HCT116 (cell line): Measurements from ENCODE around the gene UBE2Q2. TPM values are rescaled to one million over a fixed set of nuclear protein-coding genes. Genes with fewer than 3 reads are reported as not detected.

Experiments used
- ATAC-seq: fragments of 200-7000 bp; cut with Tn5 transposase; 2 replicates; pipeline ENCODE4 v1.9.1; 2020; ENCODE audit warnings: mild to moderate bottlenecking, moderate library complexity
- BruUV-seq: library from RNA; stranded (reverse); fragments of 400-500 nt; replicated peaks from 2 replicates; lab custom pipeline; 2021; lab: Mats Ljungman, UMichigan
- CTCF ChIA-PET: fragments of 300-600 bp; sonication (Branson Sonifier 250); formaldehyde crosslinking; loops from one replicate; lab custom pipeline; 2021; ENCODE audit warnings: antibody characterized with exemption; lab: Charles Lee
- POLR2A ChIA-PET: fragments of 300-600, 350-600 bp; sonication (Branson Sonifier 250); formaldehyde crosslinking; loops from one replicate; lab custom pipeline; 2021; ENCODE audit warnings: antibody characterized with exemption; lab: Charles Lee
- RAD21 ChIA-PET, 2 experiments: fragments of 300-600 bp; sonication (Branson Sonifier 250); formaldehyde crosslinking; loops; one replicate each; lab custom pipeline; 2023; ENCODE audit warnings: low total read pairs in 2 of 2; ENCODE audit not compliant: uncharacterized antibody in 2 of 2, unreplicated experiment in 2 of 2, low non-redundant PET in 1 of 2; lab: Charles Lee
- DNase-seq: peaks from one replicate; pipeline ENCODE4 v3.0.0-alpha.2; 2010; ENCODE audit warnings: low read depth, low spot score
- H2AFZ ChIP-seq: fragments of 200-600 bp; shearing (Covaris generic), sonication (generic); 2 replicates; pipeline ENCODE4 v1.6.1; 2017; ENCODE audit warnings: low read depth, mixed run types, mixed read lengths, antibody characterized with exemption, low read length; ENCODE audit not compliant: poor library complexity, severe bottlenecking
- H3K27ac ChIP-seq: 2 replicates; pipeline ENCODE4 v1.5.1; 2012; ENCODE audit warnings: low read depth, low read length
- H3K27me3 ChIP-seq: fragments of 200-600 bp; sonication (generic); 2 replicates; pipeline ENCODE4 v1.6.1; 2016; ENCODE audit warnings: mixed run types, low read length, mixed read lengths; ENCODE audit not compliant: insufficient read depth
- H3K36me3 ChIP-seq, 2 experiments: fragments of 200-500 bp in 1 of 2; fragments of 200-600 bp in 1 of 2; sonication (Bioruptor generic) in 1 of 2; sonication (generic) in 1 of 2; 2 replicates each; pipeline versions ENCODE4 v1.5.1 to v1.6.1; 2014 to 2016; ENCODE audit warnings: low read length in 2 of 2, inconsistent platforms in 1 of 2, mixed read lengths in 1 of 2, mixed run types in 1 of 2; ENCODE audit not compliant: insufficient read depth in 2 of 2, control insufficient read depth in 1 of 2
- H3K4me1 ChIP-seq, 2 experiments: fragments of 200-600 bp in 1 of 2; sonication (generic) in 1 of 2; 2 replicates each; pipeline versions ENCODE4 v1.5.1 to v1.6.1; 2012 to 2017; ENCODE audit warnings: low read length in 2 of 2, inconsistent platforms in 1 of 2, mild to moderate bottlenecking in 1 of 2, mixed read lengths in 1 of 2, mixed run types in 1 of 2, moderate library complexity in 1 of 2; ENCODE audit not compliant: insufficient read depth in 2 of 2, control insufficient read depth in 1 of 2
- H3K4me2 ChIP-seq: fragments of 200-600 bp; sonication (generic); 2 replicates; pipeline ENCODE4 v1.6.1; 2017; ENCODE audit warnings: mixed run types, low read length, mixed read lengths
- H3K4me3 ChIP-seq, 2 experiments: fragments of 200-600 bp in 1 of 2; sonication (generic) in 1 of 2; replicated peaks in 1 of 2; 2 replicates each; pipeline ENCODE4 v1.5.1; 2011 to 2016; ENCODE audit warnings: low read length in 2 of 2, control low read depth in 1 of 2, low read depth in 1 of 2, mild to moderate bottlenecking in 1 of 2, mixed read lengths in 1 of 2, mixed run types in 1 of 2
- H3K79me2 ChIP-seq: fragments of 200-600 bp; sonication (generic); 2 replicates; pipeline ENCODE4 v1.6.1; 2017; ENCODE audit warnings: mild to moderate bottlenecking, mixed run types, low read length, moderate library complexity, mixed read lengths; ENCODE audit not compliant: insufficient read depth
- H3K9ac ChIP-seq: fragments of 200-600 bp; sonication (generic); 2 replicates; pipeline ENCODE4 v1.6.1; 2016; ENCODE audit warnings: low read length, mixed read lengths
- H3K9me2 ChIP-seq: fragments of 200-600 bp; sonication (generic), shearing (Covaris generic); 2 replicates; pipeline ENCODE4 v1.6.1; 2017; ENCODE audit warnings: mixed run types, mild to moderate bottlenecking, moderate library complexity; ENCODE audit not compliant: insufficient read depth
- H3K9me3 ChIP-seq, 2 experiments: fragments of 200-500 bp in 1 of 2; fragments of 200-600 bp in 1 of 2; sonication (Bioruptor generic) in 1 of 2; sonication (generic) in 1 of 2; 2 replicates each; pipeline ENCODE4 v1.6.1; 2014 to 2017; ENCODE audit warnings: low read length in 2 of 2, mixed read lengths in 2 of 2, inconsistent platforms in 1 of 2, low read depth in 1 of 2, mild to moderate bottlenecking in 1 of 2, mixed run types in 1 of 2, moderate library complexity in 1 of 2; ENCODE audit not compliant: control insufficient read depth in 1 of 2, insufficient read depth in 1 of 2
- H4K20me1 ChIP-seq: fragments of 200-600 bp; sonication (generic), shearing (Covaris generic); 2 replicates; pipeline ENCODE4 v1.6.1; 2017; ENCODE audit warnings: mixed run types, mild to moderate bottlenecking, moderate library complexity; ENCODE audit not compliant: insufficient read depth
- MAX ChIP-seq: IDR thresholded peaks from 2 replicates; pipeline ENCODE4 v1.6.1; 2012
- POLR2A ChIP-seq: IDR thresholded peaks from 2 replicates; pipeline ENCODE4 v1.7.0; 2011; ENCODE audit warnings: borderline replicate concordance; ENCODE audit not compliant: insufficient read depth, insufficient read length; ENCODE audit errors: extremely low read depth
- SP1 ChIP-seq: IDR thresholded peaks from 2 replicates; pipeline ENCODE4 v1.6.1; 2012; ENCODE audit warnings: low read depth
- SRF ChIP-seq: IDR thresholded peaks from 2 replicates; pipeline ENCODE4 v1.6.1; 2012; ENCODE audit warnings: low read depth
- YY1 ChIP-seq: IDR thresholded peaks from 2 replicates; pipeline ENCODE4 v1.6.1; 2011; ENCODE audit warnings: low read length, low read depth, moderate library complexity, mild to moderate bottlenecking; ENCODE audit not compliant: insufficient replicate concordance; ENCODE audit errors: extremely low read depth
- intact Hi-C: fragments of 100-400 bp; cut with micrococcal nuclease; formaldehyde crosslinking; loops from 2 replicates; pipeline ENCODE4 v1.10.0; 2022
- total RNA-seq: library from RNA; stranded (reverse); gene quantifications from one replicate; pipeline ENCODE4 v1.2.1, GENCODE V29; 2021; ENCODE audit not compliant: unreplicated experiment

UBE2Q2 gene
- total RNA-seq, 1 experiment from 2014 or later, result 12.3 TPM

- RAD21 ChIA-PET, result no interaction called here
- intact Hi-C loops, result no loop called here
- 0 out of 2 replicates have a peak, but pooled peaks have one; percentile 22 for TF ChIP-seq MAX
- TF ChIP-seq SRF, result no peak
- no peaks in the 10 kb centered on the region for H3K9me3 ChIP-seq
- no peak overlapping the region for H3K4me3 ChIP-seq
- no TSS peak for BruUV-seq
- H3K27ac ChIP-seq, result no peak overlapping the region
- DNase-seq, result no peak
- 0 out of 2 replicates have a peak overlapping the region, but pooled peaks have one; percentile 8 for H3K4me2 ChIP-seq
- H3K4me1 ChIP-seq, result peaks cover 0 to 12% of the 10 kb centered on the region in 2 experiments; a peak in 2 of 4 replicates
- H3K27me3 ChIP-seq, result no peaks in the 10 kb centered on the region
- no peaks in the 10 kb centered on the region for H3K79me2 ChIP-seq
- peak overlapping the region; percentile 86 for H2AFZ ChIP-seq
- H4K20me1 ChIP-seq, result no peaks in the 10 kb centered on the region
- peak; percentile 62; the same call in 1 of the 2 replicates for ATAC-seq
- no peak overlapping the region for H3K9ac ChIP-seq
- CTCF ChIA-PET, result no interaction called here
- no peaks in the 10 kb centered on the region for H3K9me2 ChIP-seq
- POLR2A ChIA-PET, result no interaction called here
- H3K36me3 ChIP-seq, result no peaks in the 10 kb centered on the region
These were observed 6.3 kb upstream of the UBE2Q2 start for GRCh38 chr15:75836959-75837334.

DNA sequence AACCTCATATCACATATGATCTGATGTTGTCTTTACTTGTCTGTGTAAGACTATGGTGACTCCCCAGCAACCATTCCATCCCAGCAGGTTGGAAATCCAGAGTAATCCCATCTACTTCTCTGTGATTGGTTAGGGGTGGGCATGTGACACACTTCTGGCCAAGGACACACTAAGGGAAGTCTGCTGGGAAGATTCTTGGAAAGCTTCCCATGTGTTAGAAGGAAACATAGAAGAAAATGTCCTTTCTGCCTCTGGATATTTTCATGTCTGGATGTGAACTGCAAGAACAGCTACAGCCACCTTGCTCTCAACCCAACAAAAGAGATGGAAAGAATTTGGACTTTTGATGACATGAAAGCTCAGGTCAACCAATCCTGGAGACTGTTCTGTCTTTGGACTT is 2.6 kb upstream of the UBE2Q2 start:
- H4K20me1 ChIP-seq, result no peaks in the 10 kb centered on the region
- no peak overlapping the region for H3K4me2 ChIP-seq
- H3K9me3 ChIP-seq, result no peaks in the 10 kb centered on the region
- RAD21 ChIA-PET, result no interaction called here
- no TSS peak for BruUV-seq
- no peaks in the 10 kb centered on the region for H3K27me3 ChIP-seq
- DNase-seq (no peak), ATAC-seq (no peak)
- H3K9me2 ChIP-seq, result no peaks in the 10 kb centered on the region
- H3K4me1 ChIP-seq, result peaks cover 8 to 28% of the 10 kb centered on the region in 2 experiments; a peak in 3 of 4 replicates
- no peak overlapping the region for H3K9ac ChIP-seq
- H3K4me3 ChIP-seq, result no peak overlapping the region
- H3K36me3 ChIP-seq, result no peaks in the 10 kb centered on the region
- CTCF ChIA-PET, result interaction anchor here (1.3 kb wide), 1 partner anchor 31 kb away, joined by 5 read pairs; no protein-coding TSS in a partner anchor
- no peak overlapping the region for H2AFZ ChIP-seq
- H3K79me2 ChIP-seq, result peaks cover 3% of the 10 kb centered on the region; the same call in 1 of the 2 replicates
- POLR2A ChIA-PET, result no interaction called here
- no peak overlapping the region for H3K27ac ChIP-seq
- intact Hi-C loops, result no loop called here
- TF ChIP-seq SP1 (peak; percentile 29; the same call in 1 of the 2 replicates), POLR2A (no peak), YY1 (no peak)
- TF ChIP-seq, all 23 proteins: peak for 1
